ENCODE measurements around the gene ZSCAN26. TPM values are rescaled to one million over a fixed set of nuclear protein-coding genes. Genes with fewer than 3 reads are reported as not detected.
"Not testable (repeated sequence)": the region's sequence is repeated elsewhere in the genome, so short reads cannot be mapped to it uniquely, and the experiment has no call there.

The ZSCAN26 gene
- total and polyA plus RNA-seq, 4 donors: 27.2 to 39.8 (median 33.2) TPM

GRCh38 chr6:28311139-28311823 lies 44.3 kb downstream of the ZSCAN26 start:
- no peaks in the 10 kb centered on the region for H3K9me3 ChIP-seq (ENCODE audit: control insufficient read depth, insufficient read depth, low read length)
- WGBS (ENCODE audit: insufficient coverage): 78% methylated on average over 7 of the region's 9 CpGs
- no peaks in the 10 kb centered on the region for H3K4me1 ChIP-seq (ENCODE audit: control insufficient read depth, insufficient read depth, low read length)
- H3K27ac ChIP-seq (ENCODE audit: low read depth, low read length): no peak overlapping the region
- H3K4me3 ChIP-seq (ENCODE audit: low read depth, low read length): no peak overlapping the region
- no peaks in the 10 kb centered on the region for H3K27me3 ChIP-seq (ENCODE audit: control insufficient read depth, insufficient read depth, low read length)
- DNase-seq (ENCODE audit: low read depth in 4 of 6, low spot score in 6 of 6): no peak
- peaks cover 6% of the 10 kb centered on the region for H3K36me3 ChIP-seq (ENCODE audit: control insufficient read depth, insufficient read depth, low read length)

- 89% methylated on average over 23 of the region's 23 CpGs for WGBS (ENCODE audit: insufficient coverage)
- Histone ChIP-seq H3K27ac (ENCODE audit: low read depth, low read length) (no peak overlapping the region), H3K4me1 (ENCODE audit: control insufficient read depth, insufficient read depth, low read length) (no peaks in the 10 kb centered on the region), H3K27me3 (ENCODE audit: control insufficient read depth, insufficient read depth, low read length) (no peaks in the 10 kb centered on the region), H3K9me3 (ENCODE audit: control insufficient read depth, insufficient read depth, low read length) (no peaks in the 10 kb centered on the region), H3K36me3 (ENCODE audit: control insufficient read depth, insufficient read depth, low read length) (peaks cover 6% of the 10 kb centered on the region), H3K4me3 (ENCODE audit: low read depth, low read length) (no peak overlapping the region)
- no peak for DNase-seq (ENCODE audit: low read depth in 4 of 6, low spot score in 6 of 6)
Observed at GRCh38 chr6:28312939-28313338, 46.0 kb downstream of the ZSCAN26 start.

- no peak overlapping the region for H3K4me3 ChIP-seq (ENCODE audit: low read depth, low read length)
- DNase-seq (ENCODE audit: low read depth in 4 of 6, low spot score in 6 of 6): no peak
- H3K9me3 ChIP-seq (ENCODE audit: control insufficient read depth, insufficient read depth, low read length): no peaks in the 10 kb centered on the region
- WGBS (ENCODE audit: insufficient coverage): 86% methylated on average over 3 of the region's 3 CpGs
- H3K4me1 ChIP-seq (ENCODE audit: control insufficient read depth, insufficient read depth, low read length): no peaks in the 10 kb centered on the region
- no peak overlapping the region for H3K27ac ChIP-seq (ENCODE audit: low read depth, low read length)
- peaks cover 6% of the 10 kb centered on the region for H3K36me3 ChIP-seq (ENCODE audit: control insufficient read depth, insufficient read depth, low read length)
- H3K27me3 ChIP-seq (ENCODE audit: control insufficient read depth, insufficient read depth, low read length): no peaks in the 10 kb centered on the region
Observed at GRCh38 chr6:28315628-28316027, 48.7 kb downstream of the ZSCAN26 start.

GRCh38 chr6:28317866-28318265 lies 50.9 kb downstream of the ZSCAN26 start:
- not testable (repeated sequence) for H3K9me3 ChIP-seq (ENCODE audit: control insufficient read depth, insufficient read depth, low read length); H3K36me3 ChIP-seq (ENCODE audit: control insufficient read depth, insufficient read depth, low read length); H3K4me3 ChIP-seq (ENCODE audit: low read depth, low read length); H3K27me3 ChIP-seq (ENCODE audit: control insufficient read depth, insufficient read depth, low read length); H3K27ac ChIP-seq (ENCODE audit: low read depth, low read length); DNase-seq (ENCODE audit: low read depth in 4 of 6, low spot score in 6 of 6); H3K4me1 ChIP-seq (ENCODE audit: control insufficient read depth, insufficient read depth, low read length)
- WGBS (ENCODE audit: insufficient coverage): 96% methylated on average over 5 of the region's 8 CpGs

- 100% methylated on average over 2 of the region's 3 CpGs for WGBS (ENCODE audit: insufficient coverage)
- Histone ChIP-seq H3K36me3 (ENCODE audit: control insufficient read depth, insufficient read depth, low read length) (peaks cover 6% of the 10 kb centered on the region), H3K27ac (ENCODE audit: low read depth, low read length) (no peak overlapping the region), H3K4me1 (ENCODE audit: control insufficient read depth, insufficient read depth, low read length) (no peaks in the 10 kb centered on the region), H3K9me3 (ENCODE audit: control insufficient read depth, insufficient read depth, low read length) (peaks cover 15% of the 10 kb centered on the region), H3K4me3 (ENCODE audit: low read depth, low read length) (no peak overlapping the region), H3K27me3 (ENCODE audit: control insufficient read depth, insufficient read depth, low read length) (no peaks in the 10 kb centered on the region)
- no peak for DNase-seq (ENCODE audit: low read depth in 4 of 6, low spot score in 6 of 6)
Observed at GRCh38 chr6:28322661-28323060, 55.7 kb downstream of the ZSCAN26 start.

GRCh38 chr6:28323813-28324424 lies 57.0 kb downstream of the ZSCAN26 start:
- Histone ChIP-seq H3K36me3 (ENCODE audit: control insufficient read depth, insufficient read depth, low read length) (peaks cover 6% of the 10 kb centered on the region), H3K4me1 (ENCODE audit: control insufficient read depth, insufficient read depth, low read length) (no peaks in the 10 kb centered on the region), H3K9me3 (ENCODE audit: control insufficient read depth, insufficient read depth, low read length) (peaks cover 15% of the 10 kb centered on the region), H3K27me3 (ENCODE audit: control insufficient read depth, insufficient read depth, low read length) (no peaks in the 10 kb centered on the region), H3K27ac (ENCODE audit: low read depth, low read length) (no peak overlapping the region), H3K4me3 (ENCODE audit: low read depth, low read length) (no peak overlapping the region)
- 89% methylated on average over 1 of the region's 1 CpG for WGBS (ENCODE audit: insufficient coverage)
- DNase-seq (ENCODE audit: low read depth in 4 of 6, low spot score in 6 of 6): no peak

- WGBS (ENCODE audit: insufficient coverage): 97% methylated on average over 5 of the region's 7 CpGs
- H3K27me3 ChIP-seq (ENCODE audit: control insufficient read depth, insufficient read depth, low read length): no peaks in the 10 kb centered on the region
- H3K27ac ChIP-seq (ENCODE audit: low read depth, low read length): no peak overlapping the region
- peaks cover 15% of the 10 kb centered on the region for H3K9me3 ChIP-seq (ENCODE audit: control insufficient read depth, insufficient read depth, low read length)
- no peak for DNase-seq (ENCODE audit: low read depth in 4 of 6, low spot score in 6 of 6)
- H3K4me3 ChIP-seq (ENCODE audit: low read depth, low read length): no peak overlapping the region
- peaks cover 9% of the 10 kb centered on the region for H3K36me3 ChIP-seq (ENCODE audit: control insufficient read depth, insufficient read depth, low read length)
- no peaks in the 10 kb centered on the region for H3K4me1 ChIP-seq (ENCODE audit: control insufficient read depth, insufficient read depth, low read length)
Observed at GRCh38 chr6:28326371-28326948, 59.5 kb downstream of the ZSCAN26 start.

Small RNA genes within 50 kb of the gene (small RNA-seq; reads per million reads assigned to genes)
- not detected for gene AL021997.1 (ENCODE audit: low replicate concordance)
- gene AL021997.2 (ENCODE audit: low replicate concordance): not detected

Other genes with a start within 250 kb of the ZSCAN26 start
- gene ZNF165, start 186.6 kb upstream of the ZSCAN26 start, total RNA-seq: 1 to 10 TPM in 1 of 2 donors, under 1 TPM in 1; 0.99 to 1.7 TPM
- 1 to 10 TPM; 1.6 to 1.9 TPM for gene ZNF165, start 186.6 kb upstream of the ZSCAN26 start, polyA plus RNA-seq (ENCODE audit: insufficient read length in 2 of 2)
- gene ZSCAN16, start 142.5 kb upstream of the ZSCAN26 start, total RNA-seq: 1 to 10 TPM; 4.9 to 9.5 TPM
- gene ZSCAN16, start 142.5 kb upstream of the ZSCAN26 start, polyA plus RNA-seq (ENCODE audit: insufficient read length in 2 of 2): 1 to 10 TPM; 7.6 to 8.6 TPM
- 10 to 100 TPM; 25.7 to 36.3 TPM for gene ZKSCAN8, start 125.3 kb upstream of the ZSCAN26 start, total RNA-seq
- gene ZKSCAN8, start 125.3 kb upstream of the ZSCAN26 start, polyA plus RNA-seq (ENCODE audit: insufficient read length in 2 of 2): 10 to 100 TPM; 22.0 to 28.2 TPM
- gene ZSCAN9, start 41.9 kb upstream of the ZSCAN26 start, total RNA-seq: 10 to 100 TPM; 16.6 to 26.0 TPM
- gene ZSCAN9, start 41.9 kb upstream of the ZSCAN26 start, polyA plus RNA-seq (ENCODE audit: insufficient read length in 2 of 2): 10 to 100 TPM; 21.9 to 28.7 TPM
- gene ZKSCAN4, start 14.9 kb upstream of the ZSCAN26 start, total RNA-seq: 10 to 100 TPM in 1 of 2 donors, 1 to 10 TPM in 1; 8.0 to 10.2 TPM
- gene ZKSCAN4, start 14.9 kb upstream of the ZSCAN26 start, polyA plus RNA-seq (ENCODE audit: insufficient read length in 2 of 2): 1 to 10 TPM; 7.7 TPM
- gene NKAPL, start 7.8 kb upstream of the ZSCAN26 start, total RNA-seq: 1 to 10 TPM; 1.8 to 3.3 TPM
- 1 to 10 TPM; 2.1 to 3.3 TPM for gene NKAPL, start 7.8 kb upstream of the ZSCAN26 start, polyA plus RNA-seq (ENCODE audit: insufficient read length in 2 of 2)
- 10 to 100 TPM in 1 of 2 donors, 1 to 10 TPM in 1; 9.7 to 11.5 TPM for gene PGBD1, start 14.4 kb downstream of the ZSCAN26 start, total RNA-seq
- 10 to 100 TPM; 13.9 to 15.7 TPM for gene PGBD1, start 14.4 kb downstream of the ZSCAN26 start, polyA plus RNA-seq (ENCODE audit: insufficient read length in 2 of 2)
- gene ZSCAN31, start 69.0 kb downstream of the ZSCAN26 start, total RNA-seq: 10 to 100 TPM; 17.4 to 19.9 TPM
- 10 to 100 TPM in 1 of 2 donors, 1 to 10 TPM in 1; 8.3 to 12.6 TPM for gene ZSCAN31, start 69.0 kb downstream of the ZSCAN26 start, polyA plus RNA-seq (ENCODE audit: insufficient read length in 2 of 2)
- 10 to 100 TPM in 1 of 2 donors, 1 to 10 TPM in 1; 9.1 to 10.7 TPM for gene ZKSCAN3, start 82.8 kb downstream of the ZSCAN26 start, total RNA-seq
- 1 to 10 TPM; 6.4 to 8.4 TPM for gene ZKSCAN3, start 82.8 kb downstream of the ZSCAN26 start, polyA plus RNA-seq (ENCODE audit: insufficient read length in 2 of 2)
- 10 to 100 TPM; 11.8 to 12.9 TPM for gene ZSCAN12, start 132.6 kb downstream of the ZSCAN26 start, total RNA-seq
- 1 to 10 TPM; 7.5 to 8.5 TPM for gene ZSCAN12, start 132.6 kb downstream of the ZSCAN26 start, polyA plus RNA-seq (ENCODE audit: insufficient read length in 2 of 2)
- gene ZSCAN23, start 176.3 kb downstream of the ZSCAN26 start, total RNA-seq: 1 to 10 TPM; 9.1 to 9.9 TPM
- gene ZSCAN23, start 176.3 kb downstream of the ZSCAN26 start, polyA plus RNA-seq (ENCODE audit: insufficient read length in 2 of 2): 1 to 10 TPM; 5.5 to 7.2 TPM
- not detected for gene GPX6, start 248.7 kb downstream of the ZSCAN26 start, total RNA-seq
- gene GPX6, start 248.7 kb downstream of the ZSCAN26 start, polyA plus RNA-seq (ENCODE audit: insufficient read length in 2 of 2): not detected